ENCODE data around the gene STK32C.

Gene STK32C

DNA sequence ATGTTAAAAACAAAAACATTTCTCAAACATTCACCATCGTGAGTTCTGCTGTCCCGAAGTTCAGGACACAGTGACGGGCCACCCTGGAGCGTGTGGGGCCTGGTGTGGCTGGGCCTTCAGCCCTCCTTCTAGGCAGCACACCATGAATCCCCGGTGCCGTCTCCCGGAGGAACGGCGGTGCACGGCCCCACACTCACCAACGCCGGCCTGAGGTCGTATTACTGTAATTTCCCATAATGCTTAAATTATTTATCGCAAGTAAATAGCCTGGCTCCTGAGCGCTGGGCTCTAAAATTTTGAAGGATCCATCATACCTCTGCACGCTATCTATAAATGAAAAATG, 1.4 kb downstream of the STK32C start:
- Histone ChIP-seq H3K27me3 (ENCODE audit: insufficient read depth, low read length) (peaks cover 59% of the 10 kb centered on the region), H3K36me3 (ENCODE audit: insufficient read depth, low read length) (no peaks in the 10 kb centered on the region), H3K9me3 (ENCODE audit: insufficient read depth, low read depth, low read length) (no peaks in the 10 kb centered on the region), H3K4me1 (ENCODE audit: insufficient read depth, low read length) (no peaks in the 10 kb centered on the region), H3K9ac (ENCODE audit: low read depth, low read length) (no peak overlapping the region), H3K27ac (ENCODE audit: low read depth, low read length) (no peak overlapping the region), H3K4me3 (ENCODE audit: low read length) (no peak overlapping the region)
- WGBS = 96% methylated on average over 16 of the region's 16 CpGs

DNA sequence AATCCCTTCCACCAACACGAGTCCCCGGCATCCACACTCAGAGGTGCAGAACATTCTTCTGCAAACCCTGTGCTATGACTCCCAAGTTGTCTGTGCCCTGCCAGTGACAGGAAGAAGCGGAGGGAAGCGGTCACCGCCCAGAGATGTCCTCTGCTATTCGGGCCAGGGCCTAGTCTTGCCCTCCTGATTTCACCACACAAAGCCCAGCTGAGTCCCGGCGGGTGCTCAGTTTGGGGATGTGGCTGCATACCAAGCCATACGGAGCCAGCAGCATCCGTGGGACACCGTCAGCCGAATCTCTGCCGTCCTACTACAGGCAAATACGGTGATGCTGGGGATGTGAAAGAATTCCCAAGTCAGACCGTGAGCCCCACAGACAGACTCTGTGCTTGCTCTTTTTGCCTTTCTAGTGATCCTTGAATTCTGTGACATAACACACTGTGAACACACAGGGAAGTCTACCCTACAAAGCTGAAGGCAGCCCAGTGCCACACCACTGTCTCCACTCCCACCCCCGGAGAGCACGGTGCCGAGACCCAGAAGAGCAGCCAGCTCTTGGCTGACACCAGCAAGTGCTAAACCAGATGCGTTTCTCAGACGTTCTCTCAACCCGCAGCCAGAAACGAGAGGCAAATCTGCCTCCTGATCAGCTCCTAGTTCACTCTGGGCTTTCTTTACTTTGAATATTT, 2.0 kb downstream of the STK32C start:
- no peaks in the 10 kb centered on the region for H3K36me3 ChIP-seq (ENCODE audit: insufficient read depth, low read length)
- no peaks in the 10 kb centered on the region for H3K4me1 ChIP-seq (ENCODE audit: insufficient read depth, low read length)
- H3K9me3 ChIP-seq (ENCODE audit: insufficient read depth, low read depth, low read length) = no peaks in the 10 kb centered on the region
- no peak overlapping the region for H3K9ac ChIP-seq (ENCODE audit: low read depth, low read length)
- WGBS = 96% methylated on average over 22 of the region's 22 CpGs
- H3K27me3 ChIP-seq (ENCODE audit: insufficient read depth, low read length) = peaks cover 54% of the 10 kb centered on the region
- H3K4me3 ChIP-seq (ENCODE audit: low read length) = no peak overlapping the region
- H3K27ac ChIP-seq (ENCODE audit: low read depth, low read length) = no peak overlapping the region

DNA sequence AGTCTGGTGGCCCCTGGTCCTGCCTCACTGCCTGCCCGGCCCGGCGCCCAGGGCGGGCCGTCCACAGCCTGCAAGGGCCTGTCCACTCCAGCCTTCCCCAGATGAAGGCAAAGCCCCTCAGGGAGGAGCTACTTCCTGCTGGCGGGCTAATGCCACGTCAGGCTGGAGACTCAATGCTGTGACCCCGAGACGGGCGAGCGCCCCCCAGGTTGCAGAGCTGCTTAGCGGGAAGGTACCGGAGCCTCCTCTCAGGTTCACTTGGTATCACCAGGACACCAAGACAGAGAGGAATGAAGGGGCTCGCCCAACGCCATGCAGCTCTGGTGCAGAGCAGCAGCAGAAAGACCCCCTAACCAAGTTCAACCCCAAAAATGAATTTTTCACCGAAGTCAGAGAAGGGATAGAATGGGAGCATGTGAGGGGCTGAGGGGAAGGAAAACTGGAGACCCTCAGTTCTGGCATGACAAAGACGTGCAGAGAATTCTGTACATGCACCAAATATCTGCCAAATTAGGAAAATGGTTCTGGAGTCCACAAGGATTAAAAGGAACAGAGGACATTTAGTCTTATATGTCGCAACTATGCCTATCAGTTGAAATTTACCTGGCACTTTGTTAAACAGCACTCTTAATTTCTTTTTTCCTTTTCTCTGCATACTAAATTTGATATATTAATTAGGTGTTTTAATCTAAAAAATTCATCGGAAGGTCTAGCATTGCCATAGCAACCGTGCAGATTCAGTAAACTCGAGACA, 2.8 kb downstream of the STK32C start:
- WGBS = 91% methylated on average over 20 of the region's 21 CpGs

DNA sequence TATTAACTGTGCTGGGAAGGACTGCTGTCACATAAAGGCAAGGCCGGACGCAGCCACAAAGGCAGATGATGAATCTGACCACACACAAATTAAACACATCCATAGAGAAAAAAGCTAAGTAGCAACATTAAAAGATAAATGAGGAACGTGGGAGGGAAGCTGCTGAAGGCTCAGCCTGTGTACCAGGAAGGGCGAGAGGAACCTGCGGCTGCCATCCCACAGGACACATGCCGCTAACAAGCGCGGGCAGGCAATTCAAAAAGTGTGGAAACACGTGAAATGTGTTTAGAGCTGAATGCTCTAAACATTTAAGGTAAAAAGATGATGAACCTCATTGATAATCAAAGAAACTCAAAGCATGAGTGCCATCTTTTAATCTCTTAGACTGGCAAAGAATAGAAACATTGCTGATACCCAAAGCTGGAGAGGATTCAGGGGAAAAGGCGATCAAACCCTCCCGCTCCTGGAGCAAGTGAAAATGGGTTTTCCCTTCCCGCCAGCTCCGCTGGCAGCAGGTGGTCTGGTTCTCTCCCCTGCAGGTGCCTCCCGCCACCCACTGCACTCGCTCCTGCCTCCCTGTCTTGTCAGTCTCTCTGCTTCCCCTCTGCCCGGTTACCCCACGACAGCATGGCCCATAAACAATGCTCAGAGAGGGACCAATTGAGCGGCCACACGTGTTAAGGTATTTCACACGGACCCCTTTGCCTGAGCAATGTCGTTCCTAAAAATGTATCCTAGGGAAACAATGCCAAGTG, 4.2 kb downstream of the STK32C start:
- Histone ChIP-seq H3K4me1 (ENCODE audit: insufficient read depth, low read length) (no peaks in the 10 kb centered on the region), H3K9me3 (ENCODE audit: insufficient read depth, low read depth, low read length) (no peaks in the 10 kb centered on the region), H3K27me3 (ENCODE audit: insufficient read depth, low read length) (peaks cover 32% of the 10 kb centered on the region), H3K36me3 (ENCODE audit: insufficient read depth, low read length) (no peaks in the 10 kb centered on the region), H3K27ac (ENCODE audit: low read depth, low read length) (no peak overlapping the region), H3K4me3 (ENCODE audit: low read length) (no peak overlapping the region), H3K9ac (ENCODE audit: low read depth, low read length) (no peak overlapping the region)
- WGBS = 79% methylated on average over 19 of the region's 21 CpGs

More for the DNA sequence above, 2.8 kb downstream of the STK32C start:
- Histone ChIP-seq H3K4me3 (ENCODE audit: low read length) (no peak overlapping the region), H3K9me3 (ENCODE audit: insufficient read depth, low read depth, low read length) (no peaks in the 10 kb centered on the region), H3K27ac (ENCODE audit: low read depth, low read length) (no peak overlapping the region), H3K9ac (ENCODE audit: low read depth, low read length) (no peak overlapping the region), H3K27me3 (ENCODE audit: insufficient read depth, low read length) (peaks cover 46% of the 10 kb centered on the region), H3K36me3 (ENCODE audit: insufficient read depth, low read length) (no peaks in the 10 kb centered on the region), H3K4me1 (ENCODE audit: insufficient read depth, low read length) (no peaks in the 10 kb centered on the region)

DNA sequence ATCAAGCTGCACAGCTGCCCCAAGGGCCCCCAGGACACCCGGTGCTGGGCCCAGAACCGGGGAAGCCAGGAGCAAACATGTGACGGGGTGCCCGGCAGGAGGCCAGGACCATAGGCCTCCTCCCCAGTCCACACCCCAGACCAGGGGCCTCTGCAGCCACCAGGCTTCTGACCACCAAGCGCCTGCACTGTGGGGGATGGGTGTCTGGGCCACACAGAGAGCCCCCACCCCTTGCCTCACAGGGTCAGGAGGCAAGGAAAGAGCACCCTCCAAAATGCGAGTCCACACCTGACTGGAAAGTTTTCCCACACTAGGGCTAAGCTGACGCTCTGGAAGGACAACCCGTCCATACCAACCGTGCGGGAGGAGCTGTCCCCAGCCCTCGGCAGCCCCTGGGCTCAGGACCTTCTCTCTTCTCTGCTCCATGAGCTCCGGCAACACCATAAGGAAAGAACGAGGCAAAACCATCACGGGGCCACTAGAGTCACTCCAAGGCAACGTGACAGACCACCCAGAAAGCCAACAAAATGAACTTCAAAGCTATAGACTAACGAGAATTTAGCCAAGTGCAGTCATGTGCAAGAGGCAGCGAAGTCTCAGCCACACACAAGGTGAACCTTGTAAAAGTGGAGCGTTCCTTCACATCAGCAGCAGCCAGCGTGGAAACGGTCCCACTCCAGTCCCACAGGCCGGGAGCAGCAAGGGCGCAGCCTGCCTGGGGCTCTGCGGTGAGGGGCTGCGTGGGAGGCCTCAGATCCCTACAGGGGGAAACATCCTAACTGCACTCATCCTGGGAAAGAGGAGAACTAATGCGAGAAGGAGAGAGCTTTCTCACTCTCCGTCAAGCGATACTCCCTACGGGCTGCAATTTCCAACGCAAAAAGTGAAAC, 5.1 kb downstream of the STK32C start:
- Histone ChIP-seq H3K4me3 (ENCODE audit: low read length) (no peak overlapping the region), H3K4me1 (ENCODE audit: insufficient read depth, low read length) (no peaks in the 10 kb centered on the region), H3K36me3 (ENCODE audit: insufficient read depth, low read length) (no peaks in the 10 kb centered on the region), H3K27me3 (ENCODE audit: insufficient read depth, low read length) (peaks cover 27% of the 10 kb centered on the region), H3K27ac (ENCODE audit: low read depth, low read length) (no peak overlapping the region), H3K9me3 (ENCODE audit: insufficient read depth, low read depth, low read length) (no peaks in the 10 kb centered on the region), H3K9ac (ENCODE audit: low read depth, low read length) (no peak overlapping the region)
- WGBS = 89% methylated on average over 29 of the region's 29 CpGs

DNA sequence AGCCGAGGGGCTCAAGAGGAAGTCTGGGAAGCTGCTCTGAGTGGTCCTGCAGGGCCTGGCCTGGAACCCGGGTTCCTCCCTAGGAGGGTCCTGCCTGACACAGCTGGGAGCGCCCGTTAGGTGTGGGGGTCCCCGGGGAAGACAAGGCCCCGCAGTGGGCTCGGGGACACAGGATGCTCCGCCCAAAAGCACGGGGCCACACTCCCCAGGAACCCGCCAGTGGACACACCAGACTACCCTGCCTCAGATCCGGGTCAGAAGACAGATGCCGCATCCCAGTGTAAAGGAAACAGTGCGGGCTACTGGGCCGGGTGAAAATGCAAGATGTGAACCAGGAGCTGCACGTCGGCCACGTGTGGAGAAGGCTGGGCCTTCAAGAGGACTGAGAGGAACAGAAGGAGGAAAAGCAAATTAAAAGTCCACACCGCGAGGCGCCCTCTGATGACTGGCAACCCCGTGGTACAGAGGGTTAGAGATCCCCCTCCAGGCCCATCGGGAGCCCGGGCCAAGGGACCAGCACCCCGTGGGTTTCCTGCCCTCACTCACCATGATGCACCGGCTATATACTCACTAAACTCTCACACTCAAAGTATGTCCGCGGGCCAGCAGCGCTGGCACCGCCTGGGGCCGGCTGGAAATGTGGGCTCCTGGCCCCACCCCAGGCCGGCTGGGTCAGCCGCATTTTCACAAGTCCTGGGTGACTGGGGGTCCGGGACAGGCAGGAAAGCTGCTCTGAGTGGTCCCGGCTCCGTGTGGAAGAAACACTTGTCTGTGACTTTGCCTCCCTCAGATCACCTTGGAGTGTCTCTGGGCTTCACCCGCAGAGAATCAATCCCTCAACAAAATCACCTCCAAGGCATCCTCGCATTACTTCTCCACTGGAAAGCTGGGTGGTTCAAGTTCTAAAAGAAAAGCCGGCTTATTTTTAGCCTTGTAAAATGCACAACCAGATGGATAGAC, 6.1 kb downstream of the STK32C start:
- H3K27me3 ChIP-seq (ENCODE audit: insufficient read depth, low read length) = peaks cover 18% of the 10 kb centered on the region
- no peak overlapping the region for H3K9ac ChIP-seq (ENCODE audit: low read depth, low read length)
- H3K4me3 ChIP-seq (ENCODE audit: low read length) = no peak overlapping the region
- H3K36me3 ChIP-seq (ENCODE audit: insufficient read depth, low read length) = no peaks in the 10 kb centered on the region
- H3K27ac ChIP-seq (ENCODE audit: low read depth, low read length) = no peak overlapping the region
- WGBS = 92% methylated on average over 38 of the region's 38 CpGs
- no peaks in the 10 kb centered on the region for H3K9me3 ChIP-seq (ENCODE audit: insufficient read depth, low read depth, low read length)
- no peaks in the 10 kb centered on the region for H3K4me1 ChIP-seq (ENCODE audit: insufficient read depth, low read length)

DNA sequence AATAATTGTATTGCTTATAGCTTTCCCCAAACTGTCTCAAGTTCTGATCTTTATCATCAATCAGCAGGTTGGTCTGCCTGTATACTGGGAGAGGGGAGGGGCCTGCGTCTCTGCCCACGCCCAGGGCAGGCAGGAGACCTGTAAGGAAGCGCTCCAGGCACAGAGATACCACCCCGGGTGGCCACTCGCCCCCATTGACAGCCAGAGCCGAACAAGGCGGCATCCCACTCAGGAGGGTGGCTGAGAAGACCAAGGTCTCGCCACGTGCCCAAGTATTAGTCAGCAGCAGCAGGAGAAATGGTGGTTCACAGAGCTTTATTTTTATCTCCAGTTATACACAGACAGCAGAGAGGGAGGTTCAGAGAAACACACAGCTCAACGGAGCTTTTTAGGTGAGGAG, 7.2 kb downstream of the STK32C start:
- WGBS = 83% methylated on average over 10 of the region's 10 CpGs

DNA sequence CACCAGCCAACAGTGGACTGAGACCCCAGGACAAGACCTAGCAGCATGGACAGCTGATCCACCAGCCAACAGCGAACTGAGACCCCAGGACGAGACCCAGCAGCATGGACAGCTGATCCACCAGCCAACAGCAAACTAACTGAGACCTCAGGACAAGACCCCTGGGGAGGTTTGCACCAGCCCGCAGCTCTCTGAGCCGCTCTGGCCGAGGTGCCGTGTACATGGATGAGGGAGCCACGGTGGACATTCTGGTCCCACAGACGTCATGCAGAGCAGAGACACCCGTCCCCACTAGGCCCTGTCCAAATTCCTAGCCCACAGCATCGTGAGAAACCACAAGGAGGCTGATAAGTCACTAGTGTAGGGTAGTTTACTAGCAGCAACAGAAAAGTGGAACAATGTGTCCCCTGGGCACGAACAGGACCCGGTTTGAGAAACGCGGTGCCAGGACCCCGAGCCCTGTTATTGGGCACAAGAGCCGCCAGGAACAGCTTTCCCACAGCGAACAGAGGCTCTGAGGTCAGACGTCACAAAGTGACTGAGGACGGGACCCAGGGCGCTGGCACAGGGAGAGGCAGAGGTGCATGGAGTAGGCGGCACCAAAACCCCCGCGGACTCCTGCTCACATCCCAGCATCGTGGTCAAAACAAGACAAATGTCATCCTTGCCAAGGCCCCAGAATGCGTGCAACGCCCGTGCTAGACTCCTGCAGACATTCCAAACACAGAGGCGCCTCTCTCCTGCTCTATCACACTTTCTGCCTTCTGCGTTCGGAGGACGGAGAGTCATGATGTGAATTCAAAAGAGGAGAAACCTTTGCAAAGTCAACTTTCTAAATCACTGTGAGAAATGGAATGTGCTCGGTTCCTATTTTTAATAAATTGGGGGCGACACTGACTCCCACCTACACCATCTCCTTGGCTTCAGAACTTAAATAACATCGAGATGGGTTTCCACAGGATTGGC, 8.1 kb downstream of the STK32C start:
- Histone ChIP-seq H3K4me3 (ENCODE audit: low read length) (no peak overlapping the region), H3K27me3 (ENCODE audit: insufficient read depth, low read length) (peaks cover 4% of the 10 kb centered on the region), H3K9ac (ENCODE audit: low read depth, low read length) (no peak overlapping the region), H3K27ac (ENCODE audit: low read depth, low read length) (no peak overlapping the region), H3K36me3 (ENCODE audit: insufficient read depth, low read length) (no peaks in the 10 kb centered on the region), H3K4me1 (ENCODE audit: insufficient read depth, low read length) (no peaks in the 10 kb centered on the region), H3K9me3 (ENCODE audit: insufficient read depth, low read depth, low read length) (no peaks in the 10 kb centered on the region)
- WGBS = 92% methylated on average over 34 of the region's 34 CpGs

More for the DNA sequence above, 7.2 kb downstream of the STK32C start:
- H3K9ac ChIP-seq (ENCODE audit: low read depth, low read length) = no peak overlapping the region
- H3K36me3 ChIP-seq (ENCODE audit: insufficient read depth, low read length) = no peaks in the 10 kb centered on the region
- H3K9me3 ChIP-seq (ENCODE audit: insufficient read depth, low read depth, low read length) = no peaks in the 10 kb centered on the region
- no peaks in the 10 kb centered on the region for H3K4me1 ChIP-seq (ENCODE audit: insufficient read depth, low read length)
- no peak overlapping the region for H3K4me3 ChIP-seq (ENCODE audit: low read length)
- H3K27ac ChIP-seq (ENCODE audit: low read depth, low read length) = no peak overlapping the region
- H3K27me3 ChIP-seq (ENCODE audit: insufficient read depth, low read length) = peaks cover 7% of the 10 kb centered on the region

DNA sequence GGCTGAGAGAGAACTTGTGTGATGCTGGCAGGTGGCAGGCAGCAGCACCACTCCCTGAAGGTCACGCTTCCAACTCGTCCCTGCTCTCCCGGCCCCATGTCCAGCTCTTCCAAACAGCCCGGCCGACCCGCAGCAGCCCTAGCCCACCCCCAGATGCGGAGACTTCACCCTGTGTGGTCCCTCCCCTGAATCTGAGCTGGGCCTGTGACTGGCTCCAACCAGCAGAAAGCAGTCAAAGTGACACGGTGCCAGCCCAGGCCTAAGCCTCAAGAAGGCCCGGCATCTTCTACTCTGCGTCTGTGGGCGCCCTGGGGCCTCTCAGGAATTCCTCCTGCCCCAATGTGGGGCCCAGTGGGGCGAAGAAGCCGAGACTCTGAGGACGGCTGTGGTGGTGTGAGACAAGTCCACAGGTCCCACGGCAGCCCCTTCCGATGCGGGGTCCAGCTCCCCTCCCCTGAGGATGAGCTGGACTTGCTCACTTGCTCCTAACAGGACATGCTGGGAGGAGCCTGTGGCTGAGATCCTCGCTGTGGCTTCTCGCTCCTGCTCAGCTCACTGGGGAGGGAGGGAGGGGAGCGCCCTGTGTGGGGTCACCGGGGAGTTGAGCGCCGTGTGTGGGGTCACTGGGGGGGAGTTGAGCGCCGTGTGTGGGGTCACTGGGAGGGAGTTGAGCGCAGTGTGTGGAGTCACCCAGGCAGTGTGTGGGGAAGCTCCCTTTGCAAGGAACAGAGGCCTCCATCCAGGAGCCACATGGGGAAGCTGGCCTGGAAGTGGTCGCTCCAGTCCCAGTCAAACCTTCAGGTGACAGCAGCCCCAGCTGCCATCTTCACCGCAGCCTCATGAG, 9.5 kb downstream of the STK32C start:
- H3K27ac ChIP-seq (ENCODE audit: low read depth, low read length) = no peak overlapping the region
- 83% methylated on average over 28 of the region's 28 CpGs for WGBS
- no peak overlapping the region for H3K9ac ChIP-seq (ENCODE audit: low read depth, low read length)
- H3K4me1 ChIP-seq (ENCODE audit: insufficient read depth, low read length) = peaks cover 2% of the 10 kb centered on the region; the same call in 1 of the 2 replicates
- H3K9me3 ChIP-seq (ENCODE audit: insufficient read depth, low read depth, low read length) = no peaks in the 10 kb centered on the region
- H3K36me3 ChIP-seq (ENCODE audit: insufficient read depth, low read length) = no peaks in the 10 kb centered on the region
- no peaks in the 10 kb centered on the region; the same call in 1 of the 2 replicates for H3K27me3 ChIP-seq (ENCODE audit: insufficient read depth, low read length)
- no peak overlapping the region for H3K4me3 ChIP-seq (ENCODE audit: low read length)
